GM10266 (cell line): Measurements from ENCODE around the gene TAPBP.
A peak's percentile ranks its signal among the peaks of the same experiment; 100 is the strongest.
"Not testable (repeated sequence)": the region's sequence is repeated elsewhere in the genome, so short reads cannot be mapped to it uniquely, and the experiment has no call there.

Experiments used
- DNase-seq: peaks from one replicate; pipeline ENCODE4 v3.0.0; 2012; ENCODE audit errors: extremely low spot score
- TF ChIP-seq, protein P1 (sequence below): IDR thresholded peaks from 2 replicates; pipeline ENCODE4 v1.5.1; 2012; ENCODE audit warnings: mild to moderate bottlenecking, low read depth; ENCODE audit not compliant: control insufficient read depth, insufficient read depth; ENCODE audit errors: missing control alignments

Gene TAPBP

DNA sequence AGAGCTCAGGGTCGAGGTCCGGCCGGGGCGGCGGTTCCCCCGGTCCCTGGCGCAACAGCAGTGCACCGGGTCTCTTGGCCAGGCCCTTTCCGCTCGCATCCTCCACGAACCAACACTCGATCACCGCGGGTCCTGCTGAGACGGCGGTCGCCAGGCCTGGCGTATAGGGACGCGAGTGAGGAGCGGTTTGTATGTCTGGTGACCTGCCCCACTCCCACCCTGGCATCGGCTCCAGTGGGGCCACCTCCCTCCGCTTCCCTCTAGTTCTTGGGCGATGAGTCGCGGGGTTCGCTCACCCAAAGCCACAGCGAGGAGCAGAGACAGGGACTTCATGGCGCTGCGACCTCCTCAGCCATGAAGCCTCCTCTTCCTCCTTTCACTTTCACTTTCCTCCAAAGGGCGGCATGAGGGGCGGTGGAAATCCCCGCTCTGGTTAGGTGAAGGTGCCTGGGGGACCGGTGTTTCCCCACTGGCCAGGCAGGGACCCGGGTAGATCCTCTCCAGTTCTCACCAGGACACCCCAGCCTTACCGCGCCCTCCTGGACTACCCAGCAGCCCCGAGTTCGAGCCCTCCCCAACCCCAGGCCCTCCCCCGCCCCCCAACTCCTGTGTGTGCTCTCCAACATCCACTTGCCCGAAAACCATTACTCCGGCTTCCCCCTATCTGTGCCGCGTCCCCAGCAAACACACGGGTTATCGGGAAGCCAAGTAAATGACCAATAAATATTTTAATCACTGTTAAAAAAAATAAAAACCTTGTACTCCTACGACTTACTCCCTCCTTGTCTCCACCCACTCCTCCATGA, at the start of gene TAPBP:
TSS of gene TAPBP (minus strand) at position 370 of the 806 bp plus-strand sequence. CDS start at position 333, 37 bp downstream.
- peak; percentile 89 for DNase-seq
- TF ChIP-seq, protein P1, sequence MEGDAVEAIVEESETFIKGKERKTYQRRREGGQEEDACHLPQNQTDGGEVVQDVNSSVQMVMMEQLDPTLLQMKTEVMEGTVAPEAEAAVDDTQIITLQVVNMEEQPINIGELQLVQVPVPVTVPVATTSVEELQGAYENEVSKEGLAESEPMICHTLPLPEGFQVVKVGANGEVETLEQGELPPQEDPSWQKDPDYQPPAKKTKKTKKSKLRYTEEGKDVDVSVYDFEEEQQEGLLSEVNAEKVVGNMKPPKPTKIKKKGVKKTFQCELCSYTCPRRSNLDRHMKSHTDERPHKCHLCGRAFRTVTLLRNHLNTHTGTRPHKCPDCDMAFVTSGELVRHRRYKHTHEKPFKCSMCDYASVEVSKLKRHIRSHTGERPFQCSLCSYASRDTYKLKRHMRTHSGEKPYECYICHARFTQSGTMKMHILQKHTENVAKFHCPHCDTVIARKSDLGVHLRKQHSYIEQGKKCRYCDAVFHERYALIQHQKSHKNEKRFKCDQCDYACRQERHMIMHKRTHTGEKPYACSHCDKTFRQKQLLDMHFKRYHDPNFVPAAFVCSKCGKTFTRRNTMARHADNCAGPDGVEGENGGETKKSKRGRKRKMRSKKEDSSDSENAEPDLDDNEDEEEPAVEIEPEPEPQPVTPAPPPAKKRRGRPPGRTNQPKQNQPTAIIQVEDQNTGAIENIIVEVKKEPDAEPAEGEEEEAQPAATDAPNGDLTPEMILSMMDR = no peak

DNA sequence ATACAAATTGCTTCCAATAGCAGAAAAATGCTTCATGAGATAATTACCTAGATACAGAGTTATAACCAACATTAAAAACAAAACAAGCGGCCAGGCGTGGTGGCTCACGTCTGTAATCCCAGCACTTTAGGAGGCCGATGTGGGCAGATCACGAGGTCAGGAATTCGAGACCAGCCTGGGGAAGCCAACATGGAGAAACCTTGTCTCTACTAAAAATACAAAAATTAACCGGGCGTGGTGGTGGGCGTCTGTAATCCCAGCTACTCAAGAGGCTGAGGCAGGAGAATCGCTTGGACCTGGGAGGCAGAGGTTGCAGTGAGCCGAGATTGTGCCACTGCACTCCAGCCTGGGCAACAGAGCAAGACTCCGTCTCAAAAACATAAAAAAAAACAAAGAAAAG, 49.6 kb upstream of the TAPBP start:
- DNase-seq = not testable (repeated sequence)

DNA sequence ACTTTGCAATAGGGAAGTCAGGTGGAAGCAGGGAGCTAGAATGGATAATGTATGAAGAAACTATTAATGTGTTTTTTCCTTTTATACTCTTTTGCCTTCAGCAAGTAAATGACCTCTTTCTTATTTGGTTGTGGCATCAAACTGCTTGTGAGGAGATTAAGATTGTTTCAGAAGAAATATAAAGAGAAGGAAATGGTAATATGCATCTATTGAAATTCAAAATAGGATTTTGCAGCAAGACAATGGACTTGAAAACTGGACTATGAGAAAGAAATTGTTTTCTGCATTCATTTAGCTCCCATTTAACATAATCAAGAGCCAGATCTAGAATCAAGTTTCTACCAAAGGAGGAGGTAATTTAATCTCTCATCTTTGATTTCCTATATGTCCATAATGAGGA, 45.5 kb upstream of the TAPBP start:
- TF ChIP-seq, protein P1 = no peak
- DNase-seq = no peak

DNA sequence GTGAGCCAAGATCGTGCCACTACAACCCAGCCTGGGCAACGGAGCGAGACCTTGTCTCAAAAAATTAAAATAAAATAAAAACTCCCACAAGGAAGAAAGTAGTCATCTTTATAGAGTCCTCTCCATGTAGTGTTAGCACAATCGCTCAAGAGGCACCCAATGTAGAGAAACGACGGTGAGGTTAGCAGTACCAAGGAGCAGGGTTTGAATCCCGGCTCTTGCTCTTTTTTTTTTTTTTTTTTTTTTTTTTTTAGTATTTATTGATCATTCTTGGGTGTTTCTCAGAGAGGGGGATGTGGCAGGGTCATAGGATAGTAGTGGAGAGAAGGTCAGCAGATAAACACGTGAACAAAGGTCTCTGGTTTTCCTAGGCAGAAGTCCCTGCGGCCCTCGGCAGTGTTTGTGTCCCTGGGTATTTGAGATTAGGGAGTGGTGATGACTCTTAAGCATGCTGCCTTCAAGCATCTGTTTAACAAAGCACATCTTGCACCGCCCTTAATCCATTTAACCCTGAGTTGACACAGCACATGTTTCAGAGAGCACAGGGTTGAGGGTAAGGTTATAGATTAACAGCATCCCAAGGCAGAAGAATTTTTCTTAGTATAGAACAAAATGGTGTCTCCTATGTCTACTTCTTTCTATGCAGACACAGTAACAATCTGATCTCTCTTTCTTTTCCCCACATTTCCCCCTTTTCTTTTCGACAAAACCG, 43.4 kb upstream of the TAPBP start:
- DNase-seq = not testable (repeated sequence)

DNA sequence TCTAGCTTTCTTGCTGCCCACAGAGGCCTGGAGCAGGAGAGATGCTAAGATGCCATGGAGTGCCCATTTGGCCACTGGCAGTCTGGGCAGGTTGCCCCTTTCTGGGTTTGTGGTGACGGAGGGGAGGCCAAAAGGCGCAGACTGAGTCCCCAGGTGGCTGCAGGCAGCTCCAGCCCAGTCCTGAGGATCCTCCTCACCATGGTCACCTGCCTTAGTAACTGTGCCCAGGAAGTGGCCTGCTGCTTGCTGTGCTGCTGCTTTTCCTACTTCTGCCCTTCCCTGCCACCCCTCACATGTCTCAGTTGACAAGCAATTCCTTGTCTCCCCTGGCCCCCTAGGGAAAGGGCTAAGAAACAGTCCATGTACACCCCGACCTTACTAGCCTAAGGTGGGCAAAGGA, 42.4 kb upstream of the TAPBP start:
- no peak for DNase-seq
- TF ChIP-seq, protein P1 = no peak

DNA sequence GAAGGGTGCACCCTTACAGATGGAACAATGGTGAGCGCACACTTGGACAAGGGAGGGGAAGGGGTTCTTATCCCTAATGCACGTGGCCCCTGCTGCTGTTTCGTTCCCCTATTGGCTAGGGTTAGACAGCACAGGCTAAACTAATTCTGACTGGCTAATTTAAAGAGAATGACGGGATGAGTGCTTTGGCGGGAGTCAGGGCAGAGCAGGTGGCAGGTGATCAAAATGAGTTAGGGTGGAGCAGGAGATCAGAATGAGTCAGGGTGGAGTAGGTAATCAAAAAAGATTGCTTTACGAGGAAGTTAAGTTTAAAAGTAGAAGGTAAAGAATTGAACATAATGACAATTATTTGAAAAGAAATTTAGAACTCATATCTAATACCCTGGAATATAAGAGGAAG, 42.0 kb upstream of the TAPBP start:
- DNase-seq = not testable (repeated sequence)

DNA sequence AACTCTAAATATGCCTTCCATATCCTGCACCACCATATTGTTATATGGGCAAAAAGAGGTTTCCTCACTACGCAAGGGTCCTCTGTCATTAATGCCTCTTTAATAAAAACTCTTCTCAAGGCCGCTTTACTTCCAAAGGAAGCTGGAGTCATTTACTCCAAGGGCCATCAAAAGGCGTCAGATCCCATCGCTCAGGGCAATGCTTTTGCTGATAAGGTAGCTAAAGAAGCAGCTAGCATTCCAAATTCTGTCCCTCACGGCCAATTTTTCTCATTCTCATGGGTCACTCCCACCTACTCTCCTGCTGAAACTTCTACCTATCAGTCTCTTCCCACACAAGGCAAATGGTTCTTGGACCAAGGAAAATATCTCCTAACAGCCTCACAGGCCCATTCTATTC, 33.9 kb upstream of the TAPBP start:
- DNase-seq = no peak
- TF ChIP-seq, protein P1 = no peak

DNA sequence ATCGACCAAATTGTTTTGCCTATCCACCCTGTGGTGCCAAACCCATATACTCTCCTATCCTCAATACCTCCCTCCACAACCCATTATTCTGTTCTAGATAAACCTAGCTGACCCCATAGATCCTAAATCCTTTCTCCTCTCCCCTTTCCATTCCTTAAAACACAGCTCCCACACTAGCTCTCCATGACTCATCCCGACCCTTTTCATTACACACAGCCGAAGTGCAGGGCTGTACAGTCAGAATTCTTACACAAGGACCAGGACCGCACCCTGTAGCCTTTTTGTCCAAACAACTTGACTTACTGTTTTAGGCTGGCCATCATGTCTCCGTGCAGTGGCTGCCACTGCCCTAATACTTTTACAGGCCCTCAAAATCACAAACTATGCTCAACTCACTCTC, 33.1 kb upstream of the TAPBP start:
- DNase-seq = not testable (repeated sequence)

DNA sequence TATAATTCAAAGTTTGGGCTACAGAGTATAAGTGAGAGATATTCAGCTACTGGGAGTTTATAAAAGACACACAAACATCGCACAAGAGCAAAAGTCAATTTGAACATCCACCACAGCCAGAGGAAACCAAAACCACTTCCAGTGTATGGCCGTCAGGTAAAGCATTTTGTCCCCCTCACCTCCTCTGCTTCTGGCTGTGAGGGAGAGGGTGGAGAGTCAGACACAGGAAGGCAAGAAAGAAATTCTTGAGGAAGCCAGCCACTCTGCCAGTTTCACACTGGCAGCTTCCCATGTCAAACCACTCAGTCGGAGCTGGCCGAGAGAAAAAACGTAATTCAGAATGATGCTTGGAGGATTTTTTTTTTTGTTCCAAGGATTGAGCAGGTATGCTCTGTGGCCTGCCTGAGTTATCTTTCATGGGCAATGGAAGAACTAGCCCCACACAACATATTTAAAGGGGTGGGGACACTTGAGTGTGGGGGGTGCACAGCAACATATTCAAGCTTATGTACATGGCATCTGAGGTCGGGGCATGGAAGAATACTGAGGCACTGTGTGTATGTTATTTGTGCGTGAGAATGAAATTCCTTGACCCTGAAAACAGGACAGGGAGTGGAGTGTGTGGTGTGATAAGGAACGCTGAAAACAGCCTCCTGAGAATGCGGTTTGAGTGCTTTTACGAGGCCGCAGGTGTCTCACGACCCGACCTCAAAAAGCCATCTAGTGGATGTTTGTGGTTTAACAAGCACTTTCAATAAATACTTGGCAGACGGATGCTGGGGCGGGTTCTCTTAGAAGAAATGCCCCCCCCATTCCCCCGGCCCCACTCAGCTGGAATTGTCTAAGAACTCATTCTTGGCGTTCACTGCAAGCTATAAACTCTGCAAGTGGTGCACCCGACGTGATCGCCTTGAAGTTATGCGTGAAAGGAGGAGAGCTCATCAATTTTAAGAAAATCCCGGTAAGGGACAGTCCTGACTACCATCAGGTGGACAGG, 31.1 kb upstream of the TAPBP start:
- peak; percentile 68 for DNase-seq
- TF ChIP-seq, protein P1 = peak; percentile 57
